HEK293T (cell line): Measurements from ENCODE around the gene KANSL1L.
"Not testable (repeated sequence)": the region's sequence is repeated elsewhere in the genome, so short reads cannot be mapped to it uniquely, and the experiment has no call there.

Experiments
- CTCF ChIA-PET: fragments of 350-600 bp; formaldehyde crosslinking; extraction: SDS; loops from one replicate; lab custom pipeline; 2021; ENCODE audit warnings: antibody characterized with exemption, inconsistent platforms; lab: Yijun Ruan, JAX
- POLR2A ChIA-PET: fragments of 350-600 bp; formaldehyde crosslinking; extraction: SDS; loops from one replicate; lab custom pipeline; 2020; ENCODE audit warnings: antibody characterized with exemption, inconsistent platforms; lab: Yijun Ruan, JAX
- DNase-seq: peaks from one replicate; pipeline ENCODE4 v3.0.0; 2012; ENCODE audit warnings: mixed read lengths; ENCODE audit errors: extremely low spot score
- ARNT ChIP-seq: fragments of 450-650 bp; IDR thresholded peaks from 2 replicates; pipeline ENCODE4 v1.6.1; 2017; ENCODE audit warnings: mild to moderate bottlenecking
- BHLHE40 ChIP-seq: fragments of 450-650 bp; IDR thresholded peaks from 2 replicates; pipeline ENCODE4 v1.6.1; 2016; ENCODE audit warnings: mild to moderate bottlenecking, moderate library complexity, borderline replicate concordance
- CTBP1 ChIP-seq: fragments of 450-650 bp; IDR thresholded peaks from 2 replicates; pipeline ENCODE4 v1.6.1; 2016; ENCODE audit warnings: borderline replicate concordance
- ELF4 ChIP-seq: fragments of 450-650 bp; IDR thresholded peaks from 2 replicates; pipeline ENCODE4 v1.6.1; 2017; ENCODE audit warnings: antibody characterized with exemption
- FOXA1 ChIP-seq: fragments of 450-650 bp; IDR thresholded peaks from 2 replicates; pipeline ENCODE4 v1.6.1; 2016; ENCODE audit warnings: mild to moderate bottlenecking
- FOXK2 ChIP-seq: fragments of 450-650 bp; IDR thresholded peaks from 2 replicates; pipeline ENCODE4 v1.6.1; 2016; ENCODE audit warnings: mild to moderate bottlenecking
- FOXM1 ChIP-seq: fragments of 450-650 bp; IDR thresholded peaks from 2 replicates; pipeline ENCODE4 v1.6.1; 2017; ENCODE audit warnings: mild to moderate bottlenecking, borderline replicate concordance
- HDGF ChIP-seq: fragments of 450-650 bp; IDR thresholded peaks from 2 replicates; pipeline ENCODE4 v1.6.1; 2017; ENCODE audit warnings: antibody characterized with exemption, borderline replicate concordance
- L3MBTL2 ChIP-seq: fragments of 450-650 bp; conservative IDR thresholded peaks from 2 replicates; pipeline ENCODE4 v1.6.1; 2016; ENCODE audit warnings: mild to moderate bottlenecking
- LEF1 ChIP-seq: fragments of 450-650 bp; IDR thresholded peaks from 2 replicates; pipeline ENCODE4 v1.6.1; 2017; ENCODE audit warnings: mild to moderate bottlenecking, borderline replicate concordance
- NFRKB ChIP-seq: fragments of 450-650 bp; IDR thresholded peaks from 2 replicates; pipeline ENCODE4 v1.6.1; 2016; ENCODE audit warnings: mild to moderate bottlenecking, moderate library complexity
- PKNOX1 ChIP-seq: fragments of 450-650 bp; IDR thresholded peaks from 2 replicates; pipeline ENCODE4 v1.6.1; 2016
- SP1 ChIP-seq: fragments of 450-650 bp; IDR thresholded peaks from 2 replicates; pipeline ENCODE4 v1.6.1; 2017
- SUZ12 ChIP-seq: fragments of 450-650 bp; IDR thresholded peaks from 2 replicates; pipeline ENCODE4 v1.6.1; 2016; ENCODE audit warnings: mild to moderate bottlenecking
- TARDBP ChIP-seq: fragments of 450-650 bp; IDR thresholded peaks from 2 replicates; pipeline ENCODE4 v1.6.1; 2016
- ZNF384 ChIP-seq: fragments of 450-650 bp; IDR thresholded peaks from 2 replicates; pipeline ENCODE4 v1.6.1; 2016

Gene KANSL1L

GRCh38 chr2:210179351-210179990, 8.3 kb upstream of the KANSL1L start:
- ChIA-PET POLR2A (no interaction called here), CTCF (no interaction called here)
- TF ChIP-seq SUZ12 = no peak
- TF ChIP-seq ZNF384 = no peak
- no peak for TF ChIP-seq NFRKB
- no peak for TF ChIP-seq SP1
- TF ChIP-seq L3MBTL2 = no peak
- no peak for TF ChIP-seq FOXA1
- TF ChIP-seq FOXK2 = no peak
- no peak for TF ChIP-seq FOXM1
- no peak for TF ChIP-seq ARNT
- TF ChIP-seq HDGF = no peak
- no peak for DNase-seq

GRCh38 chr2:210177769-210178168, 6.6 kb upstream of the KANSL1L start:
- TF ChIP-seq ARNT (no peak), BHLHE40 (no peak), SUZ12 (no peak), TARDBP (no peak), FOXK2 (no peak)
- POLR2A ChIA-PET = no interaction called here

GRCh38 chr2:210177115-210177514, 5.9 kb upstream of the KANSL1L start:
- POLR2A ChIA-PET, CTCF ChIA-PET, DNase-seq: not testable (repeated sequence)

More at GRCh38 chr2:210177769-210178168, 6.6 kb upstream of the KANSL1L start:
- DNase-seq = no peak
- CTCF ChIA-PET = no interaction called here

GRCh38 chr2:210174086-210174485, 2.9 kb upstream of the KANSL1L start:
- POLR2A ChIA-PET = no interaction called here
- TF ChIP-seq TARDBP (no peak), LEF1 (no peak), PKNOX1 (no peak), SP1 (no peak), HDGF (no peak), FOXA1 (no peak), CTBP1 (no peak), BHLHE40 (no peak), L3MBTL2 (no peak), ARNT (no peak), FOXK2 (no peak), FOXM1 (no peak), NFRKB (no peak), ZNF384 (no peak), ELF4 (no peak), SUZ12 (no peak)
- CTCF ChIA-PET = no interaction called here
- DNase-seq = no peak

GRCh38 chr2:210172219-210172575, 988 bp upstream of the KANSL1L start:
- ChIA-PET POLR2A (interaction anchor here (1.5 kb wide), 1 partner anchor 14 kb away, joined by 3 read pairs; no protein-coding TSS in a partner anchor), CTCF (no interaction called here)
- TF ChIP-seq TARDBP = no peak
- no peak for TF ChIP-seq SUZ12
- TF ChIP-seq FOXA1 = no peak
- no peak for DNase-seq

- TF ChIP-seq FOXM1 = no peak
- no peak for TF ChIP-seq ELF4
- no peak for TF ChIP-seq SP1
- TF ChIP-seq TARDBP = no peak
- no peak for TF ChIP-seq FOXK2
- TF ChIP-seq HDGF = no peak
- no peak for TF ChIP-seq NFRKB
- TF ChIP-seq L3MBTL2 = peak; percentile 71
- TF ChIP-seq ARNT = no peak
- CTCF ChIA-PET = no interaction called here
- POLR2A ChIA-PET = interaction anchor here (1.4 to 1.5 kb wide), 2 partner anchors 15 to 18 kb away, joined by 3 to 4 read pairs; no protein-coding TSS in a partner anchor
- peak; percentile 89 for DNase-seq
Observed at GRCh38 chr2:210170446-210171303, 534 bp downstream of the KANSL1L start.

GRCh38 chr2:210170196-210170445, 1.1 kb downstream of the KANSL1L start:
- DNase-seq = no peak
- TF ChIP-seq SP1 = no peak
- TF ChIP-seq TARDBP = no peak
- TF ChIP-seq ELF4 = no peak
- TF ChIP-seq BHLHE40 = no peak
- no peak for TF ChIP-seq PKNOX1
- TF ChIP-seq SUZ12 = no peak
- TF ChIP-seq CTBP1 = no peak
- no peak for TF ChIP-seq FOXK2
- no peak for TF ChIP-seq HDGF
- no peak for TF ChIP-seq FOXM1
- TF ChIP-seq NFRKB = no peak
- TF ChIP-seq ZNF384 = no peak
- no peak for TF ChIP-seq ARNT
- TF ChIP-seq L3MBTL2 = no peak
- TF ChIP-seq LEF1 = no peak
- TF ChIP-seq FOXA1 = no peak
- ChIA-PET CTCF (no interaction called here), POLR2A (interaction anchor here (1.4 kb wide), 1 partner anchor 18 kb away, joined by 4 read pairs; no protein-coding TSS in a partner anchor)
